Tibial artery (tissue), 4 donors: ENCODE data around the gene WWTR1.

Experiments used
- DNase-seq, 2 donors: peaks; one replicate each; pipeline ENCODE4 v3.0.0-alpha.2; 2019
- H3K27ac ChIP-seq, 2 donors: fragments of 200-600 bp; sonication (generic) in 1 of 2; 1 replicate in 1 of 2; 2 replicates in 1 of 2; pipeline ENCODE4 v1.5.1; 2018 to 2019; ENCODE audit warnings: mild to moderate bottlenecking in 1 of 2
- H3K27me3 ChIP-seq, 2 donors: fragments of 200-600 bp; sonication (generic) in 1 of 2; one replicate each; pipeline versions ENCODE4 v1.5.1 to v1.6.0; 2016 to 2019
- H3K36me3 ChIP-seq, 3 donors: fragments of 200-600 bp; sonication (generic) in 2 of 3; one replicate each; pipeline ENCODE4 v1.5.1; 2016 to 2019; ENCODE audit warnings: mild to moderate bottlenecking in 2 of 3
- H3K4me1 ChIP-seq, 4 donors: fragments of 200-600 bp; sonication (generic) in 2 of 4; 1 replicate in 3 of 4; 2 replicates in 1 of 4; pipeline ENCODE4 v1.5.1; 2016 to 2019
- H3K4me3 ChIP-seq, 2 donors: fragments of 200-600 bp; sonication (generic) in 1 of 2; 1 replicate in 1 of 2; 2 replicates in 1 of 2; pipeline ENCODE4 v1.5.1; 2018 to 2019; ENCODE audit warnings: mild to moderate bottlenecking in 2 of 2
- H3K9me3 ChIP-seq, 3 donors: fragments of 200-600 bp; sonication (generic) in 1 of 3; one replicate each; pipeline ENCODE4 v1.5.1; 2016 to 2019
- intact Hi-C: fragments of 100-400 bp; cut with DNase I; formaldehyde crosslinking; loops from one replicate; pipeline ENCODE4 v1.15.0; 2023; ENCODE audit warnings: low total_unique reads
- TF ChIP-seq, protein P1 (sequence below), 2 experiments: fragments of 200-600 bp in 1 of 2; fragments of 450-650 bp in 1 of 2; IDR thresholded peaks; one replicate each; pipeline ENCODE4 v1.5.1; 2017 to 2019; ENCODE audit warnings: antibody characterized with exemption in 2 of 2, mild to moderate bottlenecking in 1 of 2, moderate library complexity in 1 of 2

Gene WWTR1

GRCh38 chr3:149511040-149511626 is 146.7 kb downstream of the WWTR1 start:
- DNase-seq = no peak
- intact Hi-C loops = loop anchor here (5.0 kb wide), 1 partner anchor 206 kb away; no protein-coding TSS in a partner anchor
- no peaks in the 10 kb centered on the region for H3K9me3 ChIP-seq
- TF ChIP-seq, protein P1, sequence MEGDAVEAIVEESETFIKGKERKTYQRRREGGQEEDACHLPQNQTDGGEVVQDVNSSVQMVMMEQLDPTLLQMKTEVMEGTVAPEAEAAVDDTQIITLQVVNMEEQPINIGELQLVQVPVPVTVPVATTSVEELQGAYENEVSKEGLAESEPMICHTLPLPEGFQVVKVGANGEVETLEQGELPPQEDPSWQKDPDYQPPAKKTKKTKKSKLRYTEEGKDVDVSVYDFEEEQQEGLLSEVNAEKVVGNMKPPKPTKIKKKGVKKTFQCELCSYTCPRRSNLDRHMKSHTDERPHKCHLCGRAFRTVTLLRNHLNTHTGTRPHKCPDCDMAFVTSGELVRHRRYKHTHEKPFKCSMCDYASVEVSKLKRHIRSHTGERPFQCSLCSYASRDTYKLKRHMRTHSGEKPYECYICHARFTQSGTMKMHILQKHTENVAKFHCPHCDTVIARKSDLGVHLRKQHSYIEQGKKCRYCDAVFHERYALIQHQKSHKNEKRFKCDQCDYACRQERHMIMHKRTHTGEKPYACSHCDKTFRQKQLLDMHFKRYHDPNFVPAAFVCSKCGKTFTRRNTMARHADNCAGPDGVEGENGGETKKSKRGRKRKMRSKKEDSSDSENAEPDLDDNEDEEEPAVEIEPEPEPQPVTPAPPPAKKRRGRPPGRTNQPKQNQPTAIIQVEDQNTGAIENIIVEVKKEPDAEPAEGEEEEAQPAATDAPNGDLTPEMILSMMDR (IDR thresholded peaks at IDR 0.05) = no peak
- H3K27ac ChIP-seq = no peak overlapping the region
- H3K27me3 ChIP-seq = no peaks in the 10 kb centered on the region
- H3K4me1 ChIP-seq = peaks cover 0 to 35% (median 25%) of the 10 kb centered on the region in 4 donors
- peaks cover 0 to 3% (median 0%) of the 10 kb centered on the region in 3 donors for H3K36me3 ChIP-seq
- no peak overlapping the region for H3K4me3 ChIP-seq

GRCh38 chr3:149510480-149510879 is 147.3 kb downstream of the WWTR1 start:
- intact Hi-C loops = loop anchor here (5.0 kb wide), 1 partner anchor 207 kb away; no protein-coding TSS in a partner anchor
- TF ChIP-seq, protein P1 (IDR thresholded peaks at IDR 0.05) = no peak
- H3K27ac ChIP-seq = no peak overlapping the region
- H3K9me3 ChIP-seq = no peaks in the 10 kb centered on the region
- no peaks in the 10 kb centered on the region for H3K36me3 ChIP-seq
- no peaks in the 10 kb centered on the region for H3K27me3 ChIP-seq
- no peak overlapping the region for H3K4me3 ChIP-seq
- DNase-seq = no peak
- peaks cover 0 to 35% (median 27%) of the 10 kb centered on the region in 4 donors for H3K4me1 ChIP-seq

DNA sequence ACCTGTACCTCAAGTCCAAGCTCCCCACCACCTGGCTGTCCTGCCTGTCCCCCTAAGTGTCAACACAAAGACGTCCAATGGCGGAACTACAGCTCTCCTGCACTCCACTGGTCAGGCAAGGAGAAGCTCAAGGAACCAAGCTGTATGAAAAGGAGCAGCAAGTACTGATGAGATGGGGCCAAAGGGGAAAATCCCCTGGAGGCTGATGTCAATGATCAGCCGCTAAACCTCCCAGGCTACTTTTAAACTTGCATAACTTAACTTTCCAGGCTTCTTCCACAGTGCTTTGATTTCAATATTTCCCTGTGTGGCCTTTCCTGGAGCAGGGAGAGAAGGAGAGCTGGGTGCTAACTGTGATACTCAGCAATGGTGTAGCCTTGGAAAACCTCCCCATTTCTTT is 148.3 kb downstream of the WWTR1 start:
- Histone ChIP-seq H3K27ac (peak overlapping the region in 1 of 2 donors; percentile 77), H3K4me3 (no peak overlapping the region), H3K4me1 (peaks cover 0 to 35% (median 27%) of the 10 kb centered on the region in 4 donors), H3K9me3 (no peaks in the 10 kb centered on the region), H3K36me3 (no peaks in the 10 kb centered on the region), H3K27me3 (no peaks in the 10 kb centered on the region)
- intact Hi-C loops = no loop called here
- TF ChIP-seq, protein P1 (IDR thresholded peaks at IDR 0.05) = no peak
- DNase-seq = no peak

- Histone ChIP-seq H3K27ac (peak overlapping the region; percentile 69 to 77), H3K36me3 (no peaks in the 10 kb centered on the region), H3K4me1 (peaks cover 0 to 35% (median 27%) of the 10 kb centered on the region in 4 donors), H3K4me3 (peak overlapping the region; percentile 9 to 12), H3K27me3 (no peaks in the 10 kb centered on the region), H3K9me3 (no peaks in the 10 kb centered on the region)
- DNase-seq = peak; percentile 51 to 78
- TF ChIP-seq, protein P1 (IDR thresholded peaks at IDR 0.05) = no peak
- intact Hi-C loops = no loop called here
These were observed 150.1 kb downstream of the WWTR1 start for GRCh38 chr3:149507491-149508324.

DNA sequence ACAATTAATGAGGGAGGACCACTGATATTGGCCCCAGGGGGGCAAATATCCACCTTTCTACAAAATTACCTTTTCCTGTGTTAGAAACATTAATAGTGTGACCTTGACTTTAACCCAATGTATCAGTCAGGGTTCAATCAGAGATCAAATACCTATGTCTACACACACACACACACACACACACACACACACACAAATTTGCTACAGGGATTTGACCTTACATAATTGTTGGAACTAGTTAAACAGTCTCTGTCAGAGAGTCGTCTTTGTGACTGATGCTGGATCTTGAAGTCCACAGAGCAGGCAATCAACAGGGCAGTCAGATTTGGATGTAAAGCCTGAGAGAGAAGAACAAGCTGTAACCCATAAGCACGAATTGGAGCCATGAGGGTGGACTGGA is 150.9 kb downstream of the WWTR1 start:
- no peaks in the 10 kb centered on the region for H3K36me3 ChIP-seq
- peak overlapping the region; percentile 69 to 77 for H3K27ac ChIP-seq
- H3K4me1 ChIP-seq = peaks cover 0 to 32% (median 26%) of the 10 kb centered on the region in 4 donors
- no peaks in the 10 kb centered on the region for H3K9me3 ChIP-seq
- DNase-seq = no peak
- no peaks in the 10 kb centered on the region for H3K27me3 ChIP-seq
- H3K4me3 ChIP-seq = peak overlapping the region in 1 of 2 donors; percentile 9
- TF ChIP-seq, protein P1 (IDR thresholded peaks at IDR 0.05) = no peak
- intact Hi-C loops = no loop called here
